Immature natural killer cell (primary cell): ENCODE data around the gene TMX2. TPM values are rescaled to one million over a fixed set of nuclear protein-coding genes. Genes with fewer than 3 reads are reported as not detected.
A peak's percentile ranks its signal among the peaks of the same experiment; 100 is the strongest.
"Not testable (repeated sequence)": the region's sequence is repeated elsewhere in the genome, so short reads cannot be mapped to it uniquely, and the experiment has no call there.

ENCODE experiments used
- DNase-seq, 3 donors: peaks; one replicate each; pipeline ENCODE4 v3.0.0; 2022; ENCODE audit warnings: mixed read lengths in 1 of 3
- H3K27ac Mint-ChIP-seq, 6 donors: one replicate each; pipeline ENCODE4 v1.8.0; 2020; ENCODE audit warnings: mixed read lengths in 6 of 6, mild to moderate bottlenecking in 5 of 6, inconsistent platforms in 4 of 6, moderate library complexity in 3 of 6
- H3K27me3 Mint-ChIP-seq, 3 donors: one replicate each; pipeline ENCODE4 v1.8.0; 2020 to 2021; ENCODE audit warnings: low read depth in 3 of 3, mild to moderate bottlenecking in 3 of 3, mixed read lengths in 3 of 3, moderate library complexity in 3 of 3, inconsistent platforms in 1 of 3
- H3K36me3 Mint-ChIP-seq, 3 donors: one replicate each; pipeline ENCODE4 v1.8.0; 2020; ENCODE audit warnings: mixed read lengths in 3 of 3, inconsistent platforms in 2 of 3, mild to moderate bottlenecking in 2 of 3
- H3K4me1 Mint-ChIP-seq, 2 donors: one replicate each; pipeline ENCODE4 v1.8.0; 2020; ENCODE audit warnings: inconsistent platforms in 2 of 2, mild to moderate bottlenecking in 2 of 2, mixed read lengths in 2 of 2, moderate library complexity in 1 of 2
- H3K4me3 Mint-ChIP-seq, 5 donors: one replicate each; pipeline ENCODE4 v1.8.0; 2020; ENCODE audit warnings: mild to moderate bottlenecking in 5 of 5, mixed read lengths in 5 of 5, inconsistent platforms in 3 of 5, moderate library complexity in 3 of 5
- H3K9me3 Mint-ChIP-seq, 6 donors: one replicate each; pipeline ENCODE4 v1.8.0; 2020; ENCODE audit warnings: mild to moderate bottlenecking in 6 of 6, mixed read lengths in 6 of 6, inconsistent platforms in 4 of 6, moderate library complexity in 3 of 6
- polyA plus RNA-seq, 3 donors: library from polyadenylated mRNA; unstranded; fragments of 300-500 nt; fragmentation: Illumina TruSeq; gene quantifications; one replicate each; pipeline ENCODE4 v1.2.3, GENCODE V29; 2021

Gene TMX2
- polyA plus RNA-seq, 3 donors from 2014 or later = 59.3 to 139 (median 72.1) TPM

GRCh38 chr11:57698843-57699365 is 13.5 kb upstream of the TMX2 start:
- H3K36me3 Mint-ChIP-seq = peaks cover 5 to 30% (median 16%) of the 10 kb centered on the region in 3 donors
- no peak overlapping the region for H3K4me3 Mint-ChIP-seq
- no peaks in the 10 kb centered on the region for H3K9me3 Mint-ChIP-seq
- peaks cover 0 to 4% (median 0%) of the 10 kb centered on the region in 3 donors for H3K27me3 Mint-ChIP-seq
- DNase-seq = no peak
- H3K27ac Mint-ChIP-seq = no peak overlapping the region
- no peaks in the 10 kb centered on the region for H3K4me1 Mint-ChIP-seq

- H3K4me3 Mint-ChIP-seq = no peak overlapping the region
- H3K9me3 Mint-ChIP-seq = no peaks in the 10 kb centered on the region
- H3K27me3 Mint-ChIP-seq = peaks cover 0 to 4% (median 0%) of the 10 kb centered on the region in 3 donors
- H3K4me1 Mint-ChIP-seq = no peaks in the 10 kb centered on the region
- H3K36me3 Mint-ChIP-seq = peaks cover 5 to 37% (median 22%) of the 10 kb centered on the region in 3 donors
- DNase-seq = no peak
- H3K27ac Mint-ChIP-seq = no peak overlapping the region
These were observed 12.6 kb upstream of the TMX2 start for GRCh38 chr11:57699813-57700212.

DNA sequence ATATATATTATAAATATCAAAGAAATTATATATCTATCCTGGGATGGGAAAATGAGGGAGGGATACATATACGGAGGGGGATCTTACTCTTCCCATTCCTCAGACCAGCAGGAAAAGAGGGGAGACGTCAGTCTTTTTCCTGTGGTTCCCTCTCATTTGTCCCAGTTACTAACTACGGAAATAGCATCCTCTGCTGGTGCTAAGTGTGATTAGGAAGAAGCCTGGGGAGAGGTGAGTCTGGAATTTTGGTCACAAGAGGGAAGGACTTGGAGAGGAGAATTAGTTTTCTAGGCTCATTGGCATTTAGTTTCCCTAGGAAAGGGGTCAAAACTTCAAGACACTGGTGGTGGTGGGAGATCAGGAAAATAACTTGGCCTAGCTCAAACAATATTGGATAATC is 12.0 kb upstream of the TMX2 start:
- Mint-ChIP-seq H3K4me3 (no peak overlapping the region), H3K9me3 (no peaks in the 10 kb centered on the region), H3K27ac (peak overlapping the region in 1 of 6 donors; percentile 77), H3K4me1 (no peaks in the 10 kb centered on the region), H3K36me3 (peaks cover 5 to 40% (median 22%) of the 10 kb centered on the region in 3 donors), H3K27me3 (peaks cover 0 to 4% (median 0%) of the 10 kb centered on the region in 3 donors)
- no peak for DNase-seq

- Mint-ChIP-seq H3K36me3 (peaks cover 5 to 29% (median 12%) of the 10 kb centered on the region in 3 donors), H3K9me3 (no peaks in the 10 kb centered on the region)
These were observed 9.1 kb upstream of the TMX2 start for GRCh38 chr11:57703341-57703740.

GRCh38 chr11:57704932-57705331 is 7.5 kb upstream of the TMX2 start:
- H3K27me3 Mint-ChIP-seq = no peaks in the 10 kb centered on the region
- H3K36me3 Mint-ChIP-seq = peaks cover 0 to 16% (median 9%) of the 10 kb centered on the region in 3 donors
- no peaks in the 10 kb centered on the region for H3K9me3 Mint-ChIP-seq
- H3K4me3 Mint-ChIP-seq = no peak overlapping the region
- H3K27ac Mint-ChIP-seq = peak overlapping the region in 1 of 6 donors; percentile 50
- H3K4me1 Mint-ChIP-seq = peaks cover 6 to 14% of the 10 kb centered on the region in 2 donors
- no peak for DNase-seq

More at GRCh38 chr11:57703341-57703740, 9.1 kb upstream of the TMX2 start:
- peaks cover 3 to 4% of the 10 kb centered on the region in 2 donors for H3K4me1 Mint-ChIP-seq
- H3K27me3 Mint-ChIP-seq = peaks cover 0 to 2% (median 0%) of the 10 kb centered on the region in 3 donors
- no peak overlapping the region for H3K4me3 Mint-ChIP-seq
- H3K27ac Mint-ChIP-seq = no peak overlapping the region
- no peak for DNase-seq

DNA sequence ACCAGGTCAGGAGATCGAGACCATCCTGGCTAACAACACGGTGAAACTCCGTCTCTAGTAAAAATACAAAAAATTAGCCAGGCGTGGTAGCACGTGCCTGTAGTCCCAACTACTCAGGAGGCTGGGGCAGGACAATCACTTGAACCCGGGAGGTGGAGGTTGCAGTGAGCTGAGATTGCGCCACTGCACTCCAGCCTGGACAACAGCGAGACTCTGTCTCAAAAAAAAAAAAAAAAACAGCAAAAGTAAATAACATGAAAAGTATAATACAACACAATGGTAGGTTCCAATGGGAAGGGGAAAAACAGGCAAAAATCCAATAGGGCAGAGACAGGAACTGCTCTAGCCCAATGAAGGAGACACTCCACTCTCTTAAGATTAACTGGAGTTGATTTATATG is 7.0 kb upstream of the TMX2 start:
- not testable (repeated sequence) for DNase-seq, H3K27ac Mint-ChIP-seq, H3K27me3 Mint-ChIP-seq, H3K4me3 Mint-ChIP-seq, H3K9me3 Mint-ChIP-seq
- Mint-ChIP-seq H3K4me1 (peaks cover 7 to 19% of the 10 kb centered on the region in 2 donors), H3K36me3 (peaks cover 0 to 14% (median 9%) of the 10 kb centered on the region in 3 donors)

DNA sequence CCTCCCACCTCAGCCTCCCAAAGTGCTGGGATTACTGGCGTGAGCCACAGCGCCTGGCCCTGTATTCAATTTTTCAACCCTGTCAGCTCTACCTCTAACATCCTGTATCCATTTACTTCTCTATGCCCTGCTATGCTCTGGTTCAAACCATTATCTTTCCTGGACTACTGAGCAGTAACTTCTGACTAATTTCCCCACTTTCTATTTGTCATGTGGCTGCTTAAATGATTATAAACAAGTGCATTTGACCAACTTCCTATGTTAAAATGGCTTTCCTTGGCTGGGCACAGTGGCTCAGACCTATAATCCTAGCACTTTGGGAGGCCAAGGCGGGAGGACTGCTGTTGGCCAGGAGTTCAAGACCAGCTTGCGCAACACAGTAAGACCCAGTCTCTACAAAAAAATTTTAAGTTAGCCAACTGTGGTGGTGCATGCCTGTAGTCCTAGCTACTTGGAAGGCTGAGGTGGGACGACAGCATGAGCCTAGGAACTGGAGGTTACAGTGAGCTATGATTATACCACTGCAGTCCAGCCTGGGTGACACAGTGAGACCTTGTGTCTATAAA is 2.5 kb upstream of the TMX2 start:
- Mint-ChIP-seq H3K4me1 (peaks cover 42 to 59% of the 10 kb centered on the region in 2 donors), H3K4me3 (peak overlapping the region in 2 of 5 donors; percentile 22 to 97)

GRCh38 chr11:57711414-57712255 is 758 bp upstream of the TMX2 start, which contains the start of gene MED19:
MED19 (minus strand) TSS chr11:57712215; CDS start chr11:57712179, 36 bp downstream.
- Mint-ChIP-seq H3K27ac (peak within 1 kb of the TSS; percentile 95 to 97 (median 96)), H3K36me3 (peaks cover 0 to 3% (median 0%) of the 10 kb centered on the region in 3 donors), H3K27me3 (peaks cover 0 to 9% (median 3%) of the 10 kb centered on the region in 3 donors), H3K4me1 (peaks cover 44 to 59% of the 10 kb centered on the region in 2 donors), H3K9me3 (no peaks in the 10 kb centered on the region), H3K4me3 (peak within 1 kb of the TSS; percentile 97 to 99 (median 98))
- peak; percentile 75 to 80 (median 80) for DNase-seq

More for the DNA sequence above, 2.5 kb upstream of the TMX2 start:
- H3K27me3 Mint-ChIP-seq = peaks cover 0 to 9% (median 3%) of the 10 kb centered on the region in 3 donors
- H3K36me3 Mint-ChIP-seq = peaks cover 0 to 3% (median 2%) of the 10 kb centered on the region in 3 donors
- peak overlapping the region in 1 of 6 donors; percentile 44 for H3K27ac Mint-ChIP-seq
- H3K9me3 Mint-ChIP-seq = no peaks in the 10 kb centered on the region
- DNase-seq = no peak

DNA sequence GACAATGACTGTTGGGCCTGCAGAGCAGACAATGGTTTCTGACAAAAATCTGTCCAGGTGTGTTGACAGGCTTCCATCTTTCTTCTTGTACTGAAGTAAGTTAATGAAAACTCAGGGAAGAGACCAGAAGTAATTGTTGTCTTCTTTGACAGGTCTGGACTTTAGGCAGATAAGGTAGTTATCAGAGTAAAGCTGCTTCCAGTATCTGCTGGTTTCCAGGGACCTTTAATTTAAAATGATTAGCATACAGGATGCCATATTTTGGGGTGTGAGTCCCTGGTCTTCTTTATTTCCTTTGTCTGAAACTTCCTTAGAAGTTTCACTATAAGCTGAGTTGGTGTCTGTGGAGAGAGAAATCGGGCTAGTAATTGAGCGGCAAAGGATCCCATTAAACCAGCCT is 1.4 kb downstream of the TMX2 start:
- peak overlapping the region; percentile 21 to 96 (median 66) for H3K27ac Mint-ChIP-seq
- H3K4me3 Mint-ChIP-seq = peak overlapping the region; percentile 97 to 99 (median 98)
- H3K9me3 Mint-ChIP-seq = no peaks in the 10 kb centered on the region
- peaks cover 42 to 50% of the 10 kb centered on the region in 2 donors for H3K4me1 Mint-ChIP-seq
- H3K36me3 Mint-ChIP-seq = no peaks in the 10 kb centered on the region
- H3K27me3 Mint-ChIP-seq = peaks cover 0 to 9% (median 3%) of the 10 kb centered on the region in 3 donors
- no peak for DNase-seq

GRCh38 chr11:57716726-57717125 is 4.3 kb downstream of the TMX2 start:
- DNase-seq, H3K9me3 Mint-ChIP-seq, H3K36me3 Mint-ChIP-seq, H3K27me3 Mint-ChIP-seq, H3K27ac Mint-ChIP-seq, H3K4me3 Mint-ChIP-seq: not testable (repeated sequence)
- peaks cover 31 to 38% of the 10 kb centered on the region in 2 donors for H3K4me1 Mint-ChIP-seq

GRCh38 chr11:57727185-57727584 is 14.8 kb downstream of the TMX2 start:
- Mint-ChIP-seq H3K36me3 (no peaks in the 10 kb centered on the region), H3K9me3 (no peaks in the 10 kb centered on the region), H3K4me3 (no peak overlapping the region), H3K27me3 (peaks cover 0 to 1% (median 0%) of the 10 kb centered on the region in 3 donors), H3K27ac (no peak overlapping the region), H3K4me1 (peaks cover 7 to 8% of the 10 kb centered on the region in 2 donors)
- no peak for DNase-seq

DNA sequence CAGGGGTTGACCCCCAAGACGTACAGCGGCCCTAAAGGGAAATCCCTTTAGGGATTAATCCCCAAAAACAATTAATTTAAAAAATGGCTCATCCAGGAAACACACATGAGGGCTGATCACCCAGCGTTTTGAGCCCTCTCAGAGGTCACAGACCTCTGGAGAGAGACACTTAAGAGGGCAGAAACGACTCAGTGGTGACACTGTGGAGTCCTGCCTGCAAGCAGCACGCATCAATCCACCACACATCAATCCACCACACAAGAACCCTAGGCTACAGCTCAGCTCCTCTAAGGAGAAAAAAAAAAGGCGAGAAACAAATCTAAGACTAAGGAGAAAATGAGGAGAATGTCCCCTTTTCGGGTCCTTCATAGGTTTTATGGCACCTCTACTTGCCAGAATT is 16.4 kb downstream of the TMX2 start:
- no peak for DNase-seq
- Mint-ChIP-seq H3K27ac (no peak overlapping the region), H3K36me3 (no peaks in the 10 kb centered on the region), H3K4me1 (peaks cover 7 to 9% of the 10 kb centered on the region in 2 donors), H3K9me3 (no peaks in the 10 kb centered on the region), H3K27me3 (peaks cover 0 to 3% (median 0%) of the 10 kb centered on the region in 3 donors), H3K4me3 (no peak overlapping the region)

DNA sequence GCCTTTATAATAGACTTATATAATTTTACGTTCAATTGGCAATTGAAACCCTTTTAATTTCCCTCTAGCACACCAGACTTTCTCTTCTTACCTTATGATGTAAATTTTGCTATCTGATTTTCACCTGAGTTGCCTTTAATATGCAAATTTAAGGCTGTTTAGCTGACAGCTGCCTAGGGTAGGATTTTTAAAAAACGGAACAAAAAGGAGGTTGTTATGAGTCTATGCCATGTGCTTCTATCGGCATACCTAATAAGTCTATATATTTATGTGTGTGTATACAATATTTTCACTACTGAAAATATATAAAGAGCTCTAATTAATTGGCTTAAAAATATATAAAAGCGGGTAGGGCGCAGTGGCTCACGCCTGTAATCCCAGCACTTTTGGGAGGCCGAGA is 17.1 kb downstream of the TMX2 start:
- no peaks in the 10 kb centered on the region for H3K36me3 Mint-ChIP-seq
- H3K27ac Mint-ChIP-seq = no peak overlapping the region
- H3K4me3 Mint-ChIP-seq = no peak overlapping the region
- DNase-seq = no peak
- H3K9me3 Mint-ChIP-seq = no peaks in the 10 kb centered on the region
- H3K4me1 Mint-ChIP-seq = peaks cover 7 to 9% of the 10 kb centered on the region in 2 donors
- H3K27me3 Mint-ChIP-seq = peaks cover 0 to 3% (median 0%) of the 10 kb centered on the region in 3 donors

- no peaks in the 10 kb centered on the region for H3K9me3 Mint-ChIP-seq
- H3K4me3 Mint-ChIP-seq = no peak overlapping the region
- H3K36me3 Mint-ChIP-seq = peaks cover 0 to 10% (median 3%) of the 10 kb centered on the region in 3 donors
- peaks cover 11 to 19% of the 10 kb centered on the region in 2 donors for H3K4me1 Mint-ChIP-seq
- DNase-seq = no peak
- no peak overlapping the region for H3K27ac Mint-ChIP-seq
- H3K27me3 Mint-ChIP-seq = peaks cover 0 to 3% (median 0%) of the 10 kb centered on the region in 3 donors
These were observed 20.3 kb downstream of the TMX2 start for GRCh38 chr11:57732661-57733060.
